Measurements from ENCODE around the gene TMX4. TPM values are rescaled to one million over a fixed set of nuclear protein-coding genes. Genes with fewer than 3 reads are reported as not detected.

TMX4 gene
- total RNA-seq, 3 donors from 2014 or later, result 40.0 to 61.9 (median 60.7) TPM

GRCh38 chr20:7930343-7930742 lies 89.2 kb downstream of the TMX4 start:
- no peaks in the 10 kb centered on the region for H3K36me3 ChIP-seq
- H3K27me3 ChIP-seq, result no peaks in the 10 kb centered on the region
- no peaks in the 10 kb centered on the region for H3K4me1 ChIP-seq
- H3K4me3 ChIP-seq, result no peak overlapping the region
- intact Hi-C loops (cut with DNase I; ENCODE audit: low total_unique reads), result no loop called here
- no peak overlapping the region for H3K27ac ChIP-seq
- H3K9me3 ChIP-seq, result no peaks in the 10 kb centered on the region
- DNase-seq (ENCODE audit: low spot score in 2 of 2), result no peak
- TF ChIP-seq, protein P1, sequence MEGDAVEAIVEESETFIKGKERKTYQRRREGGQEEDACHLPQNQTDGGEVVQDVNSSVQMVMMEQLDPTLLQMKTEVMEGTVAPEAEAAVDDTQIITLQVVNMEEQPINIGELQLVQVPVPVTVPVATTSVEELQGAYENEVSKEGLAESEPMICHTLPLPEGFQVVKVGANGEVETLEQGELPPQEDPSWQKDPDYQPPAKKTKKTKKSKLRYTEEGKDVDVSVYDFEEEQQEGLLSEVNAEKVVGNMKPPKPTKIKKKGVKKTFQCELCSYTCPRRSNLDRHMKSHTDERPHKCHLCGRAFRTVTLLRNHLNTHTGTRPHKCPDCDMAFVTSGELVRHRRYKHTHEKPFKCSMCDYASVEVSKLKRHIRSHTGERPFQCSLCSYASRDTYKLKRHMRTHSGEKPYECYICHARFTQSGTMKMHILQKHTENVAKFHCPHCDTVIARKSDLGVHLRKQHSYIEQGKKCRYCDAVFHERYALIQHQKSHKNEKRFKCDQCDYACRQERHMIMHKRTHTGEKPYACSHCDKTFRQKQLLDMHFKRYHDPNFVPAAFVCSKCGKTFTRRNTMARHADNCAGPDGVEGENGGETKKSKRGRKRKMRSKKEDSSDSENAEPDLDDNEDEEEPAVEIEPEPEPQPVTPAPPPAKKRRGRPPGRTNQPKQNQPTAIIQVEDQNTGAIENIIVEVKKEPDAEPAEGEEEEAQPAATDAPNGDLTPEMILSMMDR (IDR thresholded peaks at IDR 0.05), result no peak
- TF ChIP-seq POLR2AphosphoS5 (IDR thresholded peaks at IDR 0.05), result no peak
- no peak for TF ChIP-seq POLR2A (IDR thresholded peaks at IDR 0.05)

Other genes with a start within 250 kb of the TMX4 start
- not detected for gene HAO1, start 79.3 kb downstream of the TMX4 start, total RNA-seq
- gene PLCB1, start 112.5 kb upstream of the TMX4 start, total RNA-seq, result 100 to 1,000 TPM in 1 of 3 donors, 10 to 100 TPM in 2; 12.2 to 106 (median 30.5) TPM

Data from breast epithelium (tissue), 4 donors.